Thyroid gland (tissue), 4 donors: ENCODE measurements around the gene PLCH1.

ENCODE experiments used
- CTCF ChIP-seq, 6 experiments: fragments of 200-600 bp in 3 of 6; fragments of 450-650 bp in 3 of 6; sonication (generic) in 3 of 6; IDR thresholded peaks; one replicate each; pipeline ENCODE4 v1.5.1; 2016 to 2019; ENCODE audit warnings: antibody characterized with exemption in 6 of 6, mild to moderate bottlenecking in 2 of 6, inconsistent platforms in 1 of 6, moderate library complexity in 1 of 6
- POLR2A ChIP-seq, 2 donors: fragments of 450-650 bp; IDR thresholded peaks; one replicate each; pipeline ENCODE4 v1.6.1; 2017; ENCODE audit warnings: antibody characterized with exemption in 2 of 2, mild to moderate bottlenecking in 2 of 2, moderate library complexity in 1 of 2

GRCh38 chr3:155391104-155391503 is 353.8 kb downstream of the PLCH1 start:
- no peak for TF ChIP-seq POLR2A (IDR thresholded peaks at IDR 0.05)
- no peak for TF ChIP-seq CTCF (IDR thresholded peaks at IDR 0.05)
